KOPT-K1 (cell line): ENCODE results near the gene SATB1.

Source experiments
- H3K27ac ChIP-seq: fragments of 200-600 bp; sonication (generic); 2 replicates; pipeline ENCODE4 v1.5.1; 2016; ENCODE audit warnings: antibody characterized with exemption, mild to moderate bottlenecking, low read depth, low read length; ENCODE audit not compliant: poor library complexity, severe bottlenecking
- H3K36me3 ChIP-seq: fragments of 200-600 bp; sonication (generic); 2 replicates; pipeline ENCODE4 v1.5.1; 2017; ENCODE audit warnings: antibody characterized with exemption, mild to moderate bottlenecking, low read length, moderate library complexity; ENCODE audit not compliant: insufficient read depth
- H3K9me3 ChIP-seq: fragments of 200-600 bp; sonication (generic); 2 replicates; pipeline ENCODE4 v1.5.1; 2017; ENCODE audit warnings: antibody characterized with exemption, low read length, mild to moderate bottlenecking; ENCODE audit not compliant: insufficient read depth, poor library complexity, severe bottlenecking

The SATB1 gene

DNA sequence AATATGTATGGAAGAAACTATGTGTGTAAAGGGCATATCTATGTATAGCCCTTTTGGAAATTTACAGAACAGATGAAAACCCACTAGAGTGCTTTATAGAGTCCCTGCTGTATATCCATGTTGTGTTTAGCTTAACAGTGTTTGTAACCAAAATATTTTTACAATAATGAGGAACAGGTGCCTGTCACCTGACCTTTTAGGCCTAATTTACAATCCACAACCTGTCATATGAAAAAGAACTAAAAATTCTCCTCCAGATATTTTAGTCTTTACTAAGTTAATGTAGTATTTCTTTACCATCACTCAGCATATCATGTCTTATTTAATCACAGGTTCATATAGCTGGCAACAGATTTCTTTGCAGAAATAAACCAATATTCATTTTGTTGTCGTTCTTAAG is 16.4 kb upstream of the SATB1 start:
- no peaks in the 10 kb centered on the region for H3K36me3 ChIP-seq
- no peak overlapping the region for H3K27ac ChIP-seq
- H3K9me3 ChIP-seq = no peaks in the 10 kb centered on the region

DNA sequence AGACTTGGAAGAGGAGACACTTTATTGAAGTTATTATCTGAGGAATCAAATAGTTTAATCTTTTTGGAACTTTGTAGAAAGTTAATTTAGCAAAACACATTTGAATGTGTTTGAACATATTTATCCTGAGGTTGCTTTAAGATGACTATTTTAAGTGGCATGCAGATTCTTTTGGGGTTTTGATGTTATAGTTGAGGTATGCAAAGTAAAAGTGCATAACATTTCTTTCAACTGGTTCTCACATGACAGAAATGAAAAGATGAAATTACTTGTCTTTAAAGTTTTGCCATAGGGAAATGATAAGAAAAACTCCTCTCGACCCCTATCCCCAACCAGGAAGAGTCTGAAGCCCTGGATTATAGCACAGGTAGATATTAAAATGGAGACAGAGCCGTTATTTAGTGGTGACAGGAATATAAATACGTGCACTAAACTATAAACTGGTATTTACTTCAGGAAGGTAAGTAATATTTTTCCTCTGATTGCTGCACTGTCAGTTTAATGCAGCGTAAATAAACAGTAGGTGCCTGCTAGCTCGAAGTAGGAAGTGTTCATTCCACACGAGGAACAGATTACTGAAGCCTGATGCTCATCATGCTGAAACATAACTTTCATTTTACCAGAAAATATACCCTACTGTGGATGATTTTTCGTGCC is 15.1 kb upstream of the SATB1 start:
- H3K27ac ChIP-seq = peak overlapping the region; percentile 54
- H3K9me3 ChIP-seq = no peaks in the 10 kb centered on the region
- H3K36me3 ChIP-seq = no peaks in the 10 kb centered on the region

DNA sequence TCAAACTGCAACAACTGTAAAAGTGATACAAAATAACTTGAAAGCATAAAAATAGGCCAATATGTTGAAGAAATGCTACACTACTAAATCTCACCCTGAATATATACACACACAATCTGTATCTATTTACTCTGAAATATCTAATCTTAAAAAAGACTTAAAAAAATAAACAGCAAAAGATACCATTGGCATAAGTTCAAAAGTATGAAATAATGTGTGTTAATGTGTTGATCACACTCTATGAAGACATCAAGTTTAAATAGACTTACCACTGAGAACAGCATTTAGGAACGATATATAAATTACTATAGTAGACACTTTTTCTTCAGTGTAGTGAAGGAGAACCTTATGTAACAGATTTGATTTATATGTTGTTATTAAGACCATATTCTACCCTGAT is 14.1 kb upstream of the SATB1 start:
- H3K9me3 ChIP-seq = no peaks in the 10 kb centered on the region
- no peaks in the 10 kb centered on the region for H3K36me3 ChIP-seq
- no peak overlapping the region for H3K27ac ChIP-seq

DNA sequence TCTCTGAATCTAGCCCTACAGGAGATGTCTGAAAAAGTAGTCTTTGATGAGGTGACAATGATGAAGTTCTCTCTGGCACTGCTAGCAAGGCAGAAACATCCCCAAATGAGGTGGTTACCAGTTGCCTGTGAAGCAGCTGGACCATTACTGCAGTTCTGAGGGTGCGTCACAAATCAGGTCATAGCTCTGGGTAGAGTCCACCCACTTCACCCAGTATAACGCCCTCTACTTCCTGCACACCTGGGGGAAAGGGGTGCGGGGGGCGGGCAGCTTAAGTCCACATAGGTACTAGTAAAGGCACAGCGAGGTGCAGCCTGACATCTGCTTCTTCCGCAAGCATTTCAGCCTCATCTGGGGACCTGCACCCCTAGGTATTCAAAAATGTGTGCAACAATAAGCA is 13.4 kb upstream of the SATB1 start:
- H3K27ac ChIP-seq = peak overlapping the region; percentile 20
- no peaks in the 10 kb centered on the region for H3K9me3 ChIP-seq
- H3K36me3 ChIP-seq = no peaks in the 10 kb centered on the region

DNA sequence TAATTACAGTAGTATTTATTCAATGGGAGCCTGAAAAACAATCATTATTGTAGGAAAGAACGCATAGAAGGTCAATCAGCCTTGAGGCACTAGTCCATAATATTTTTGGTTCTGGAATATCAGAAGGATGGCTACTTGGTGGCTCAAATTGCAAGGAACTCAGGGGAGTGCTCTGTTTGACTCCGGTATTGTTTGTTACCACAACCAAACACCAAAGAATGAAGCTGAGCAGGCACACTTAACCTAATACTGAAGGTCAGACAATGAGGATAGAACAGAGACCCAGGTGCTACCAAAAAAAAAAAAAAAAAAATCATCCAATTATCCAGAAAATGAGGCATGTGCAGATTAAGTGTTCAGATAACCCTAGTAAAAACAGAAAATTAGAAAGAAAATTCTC is 11.1 kb upstream of the SATB1 start:
- H3K36me3 ChIP-seq = no peaks in the 10 kb centered on the region

DNA sequence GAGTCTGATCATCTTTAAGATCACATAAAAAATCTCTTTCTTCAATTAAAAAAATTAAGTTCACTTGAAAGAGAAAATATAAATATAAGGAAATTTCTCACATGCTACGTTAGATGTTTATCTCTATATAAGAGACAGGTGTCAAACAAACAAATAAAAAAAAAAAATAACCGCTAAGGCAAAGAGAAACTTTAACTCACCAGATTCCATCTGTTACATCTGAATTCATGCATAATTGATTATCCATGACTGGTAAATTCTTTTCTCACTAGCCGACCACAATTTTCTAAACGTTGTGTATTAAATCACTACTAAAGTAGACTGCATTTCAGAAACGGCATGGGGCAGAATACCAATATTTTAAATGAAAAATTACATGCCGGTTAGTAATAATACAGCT is 9.6 kb upstream of the SATB1 start:
- Histone ChIP-seq H3K36me3 (no peaks in the 10 kb centered on the region), H3K27ac (no peak overlapping the region), H3K9me3 (no peaks in the 10 kb centered on the region)

More for the DNA sequence above, 11.1 kb upstream of the SATB1 start:
- Histone ChIP-seq H3K9me3 (no peaks in the 10 kb centered on the region), H3K27ac (no peak overlapping the region)

DNA sequence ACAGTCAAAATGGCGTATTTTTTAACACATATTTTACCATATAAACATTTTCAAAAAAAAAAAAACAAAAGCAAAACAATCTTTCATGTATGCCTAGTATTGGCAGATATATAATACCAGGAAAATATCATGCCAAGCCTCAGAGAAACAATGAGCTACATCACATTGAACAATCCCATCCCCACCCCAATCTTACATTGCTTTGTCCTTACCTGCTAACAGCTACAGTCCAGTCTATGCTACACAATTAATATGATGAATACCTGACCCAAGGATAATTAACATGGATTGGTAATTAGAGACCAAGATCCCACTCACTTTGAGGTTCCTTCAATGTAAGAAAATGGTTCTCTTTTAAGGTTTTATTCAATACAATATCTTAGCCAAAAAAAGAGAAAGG is 7.6 kb upstream of the SATB1 start:
- no peaks in the 10 kb centered on the region for H3K36me3 ChIP-seq
- H3K27ac ChIP-seq = no peak overlapping the region
- no peaks in the 10 kb centered on the region for H3K9me3 ChIP-seq

DNA sequence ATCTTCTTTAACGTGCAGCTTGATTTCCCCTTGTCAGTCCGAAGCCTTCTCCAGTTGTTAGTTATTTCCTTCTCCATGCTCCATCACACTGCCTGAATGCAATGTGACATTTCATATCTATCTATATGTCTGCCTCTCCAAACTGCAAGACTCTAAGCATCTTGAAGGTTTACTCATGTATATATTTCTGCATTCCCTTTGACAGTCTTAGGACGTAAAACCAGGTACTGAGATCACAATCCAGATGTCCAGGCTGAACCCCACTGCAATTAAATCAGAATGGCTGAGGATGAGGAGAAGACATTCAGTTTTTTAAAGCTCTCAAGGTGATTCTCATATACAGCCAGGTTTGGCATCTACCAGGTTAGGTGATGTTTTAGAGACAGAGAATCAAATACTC is 6.1 kb upstream of the SATB1 start:
- Histone ChIP-seq H3K36me3 (no peaks in the 10 kb centered on the region), H3K27ac (no peak overlapping the region), H3K9me3 (no peaks in the 10 kb centered on the region)

DNA sequence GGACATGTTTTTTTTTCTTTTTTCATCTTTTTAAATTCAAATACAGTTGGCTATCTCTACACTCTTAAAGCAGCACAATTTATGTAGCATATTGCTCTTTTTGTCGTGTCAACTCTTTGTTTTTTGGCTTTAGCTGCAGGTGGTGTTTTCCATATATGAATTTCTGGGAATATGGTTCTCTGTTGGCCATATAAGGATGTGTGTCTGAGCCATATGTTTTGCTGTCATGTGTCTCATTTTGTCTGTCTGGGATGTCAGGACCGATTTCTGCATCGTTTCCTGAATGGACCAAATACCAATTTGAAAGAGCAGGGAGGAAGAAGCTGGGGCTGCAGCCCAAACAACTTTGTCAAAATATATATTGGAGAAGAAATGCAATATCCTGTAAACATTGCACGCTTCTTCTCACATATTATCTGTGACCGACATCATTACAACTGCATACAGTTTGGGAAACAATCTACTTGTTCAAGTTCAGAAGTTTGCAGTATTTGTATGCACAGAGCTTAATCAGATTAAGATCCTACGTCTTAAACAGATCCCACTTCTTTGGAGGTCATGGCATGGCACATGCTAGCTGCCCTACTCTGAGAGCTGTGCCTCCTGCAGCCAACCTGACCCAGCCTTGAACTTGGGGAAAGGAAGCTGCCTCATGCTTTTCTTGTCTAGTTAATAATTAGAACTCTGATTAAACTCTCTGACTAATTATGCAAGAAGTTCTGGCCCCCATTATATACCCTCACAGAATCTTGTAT is 4.0 kb upstream of the SATB1 start:
- H3K27ac ChIP-seq = no peak overlapping the region

DNA sequence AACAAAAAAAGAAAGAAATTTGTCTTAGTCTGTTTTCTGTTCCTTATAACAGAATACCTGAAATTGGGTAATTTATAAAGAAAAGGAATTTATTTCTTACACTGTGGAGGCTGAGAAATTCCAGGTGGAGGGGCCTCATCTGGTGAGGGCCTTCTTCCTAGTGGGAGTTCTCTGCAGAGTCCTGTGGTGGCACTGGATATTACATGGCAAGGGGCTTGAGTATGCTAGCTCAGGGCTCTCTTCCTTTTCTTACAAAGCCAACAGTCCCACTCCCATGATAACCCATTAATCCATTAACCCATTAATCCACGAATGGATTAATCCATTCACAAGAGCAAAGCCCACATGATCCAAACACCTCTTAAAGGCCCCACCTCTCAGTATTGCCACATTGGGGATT is 2.9 kb upstream of the SATB1 start:
- Histone ChIP-seq H3K36me3 (no peaks in the 10 kb centered on the region), H3K27ac (no peak overlapping the region), H3K9me3 (no peaks in the 10 kb centered on the region)

More for the DNA sequence above, 4.0 kb upstream of the SATB1 start:
- Histone ChIP-seq H3K36me3 (no peaks in the 10 kb centered on the region), H3K9me3 (no peaks in the 10 kb centered on the region)

DNA sequence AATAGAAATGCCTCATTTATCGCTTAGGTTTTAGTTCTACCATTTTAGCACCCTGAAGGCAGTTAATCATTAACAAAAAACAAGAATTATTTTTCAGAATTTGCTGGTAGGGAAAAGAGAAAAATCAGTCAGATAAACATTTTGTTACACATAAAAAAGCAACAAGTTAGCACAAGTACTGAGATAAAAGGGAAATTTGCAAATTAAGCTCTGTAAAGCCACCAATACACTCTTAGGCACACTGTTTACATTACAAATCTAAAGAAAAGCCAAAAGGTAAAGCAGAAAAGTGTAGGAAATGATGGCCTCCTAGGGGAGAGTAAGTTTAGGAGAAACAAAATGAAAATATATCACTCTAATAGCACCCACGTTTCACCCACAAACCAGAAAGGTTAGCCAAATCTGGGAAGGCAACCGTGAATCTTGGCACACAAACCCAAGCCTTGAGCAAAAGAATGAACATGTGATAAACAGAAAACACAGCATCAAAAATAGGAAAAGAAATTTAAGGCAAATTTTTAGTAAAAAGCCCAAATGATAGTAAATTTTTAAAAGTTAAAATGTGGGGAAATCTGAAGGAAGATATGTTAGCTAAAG is 1.6 kb upstream of the SATB1 start:
- H3K27ac ChIP-seq = no peak overlapping the region
- H3K36me3 ChIP-seq = no peaks in the 10 kb centered on the region
- no peaks in the 10 kb centered on the region for H3K9me3 ChIP-seq

DNA sequence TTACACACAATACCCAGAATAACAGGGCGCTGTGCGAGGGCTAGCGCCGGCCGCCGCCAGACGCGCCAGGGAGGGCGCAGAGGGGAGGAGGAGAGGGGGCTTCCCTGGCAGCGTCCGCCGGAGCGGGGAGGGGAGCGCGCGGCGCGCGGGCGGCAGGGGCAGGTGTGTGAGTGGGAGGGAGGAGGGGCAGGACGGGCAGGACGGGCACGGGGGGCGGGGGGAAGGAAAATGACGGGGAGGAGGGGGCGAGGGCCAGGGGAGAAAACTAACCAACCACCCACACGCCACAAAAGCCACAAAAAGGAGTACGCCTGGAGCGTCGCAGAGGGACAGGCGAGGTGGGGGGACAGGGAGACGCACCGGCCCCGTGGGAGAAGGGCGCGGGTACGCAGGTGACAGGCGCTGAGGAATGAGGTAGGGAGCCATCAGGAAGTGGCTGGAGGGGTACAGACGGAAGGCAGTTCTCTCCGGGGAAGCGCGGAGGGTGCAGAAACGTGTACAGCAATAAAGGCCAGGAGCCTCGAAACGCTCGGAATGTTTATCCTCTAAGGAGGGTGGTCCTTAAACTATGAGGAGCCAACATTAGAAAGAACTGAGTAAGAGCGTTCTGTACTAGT is 610 bp upstream of the SATB1 start:
- Histone ChIP-seq H3K9me3 (no peaks in the 10 kb centered on the region), H3K27ac (peak overlapping the region; percentile 75), H3K36me3 (peaks cover 1% of the 10 kb centered on the region)

DNA sequence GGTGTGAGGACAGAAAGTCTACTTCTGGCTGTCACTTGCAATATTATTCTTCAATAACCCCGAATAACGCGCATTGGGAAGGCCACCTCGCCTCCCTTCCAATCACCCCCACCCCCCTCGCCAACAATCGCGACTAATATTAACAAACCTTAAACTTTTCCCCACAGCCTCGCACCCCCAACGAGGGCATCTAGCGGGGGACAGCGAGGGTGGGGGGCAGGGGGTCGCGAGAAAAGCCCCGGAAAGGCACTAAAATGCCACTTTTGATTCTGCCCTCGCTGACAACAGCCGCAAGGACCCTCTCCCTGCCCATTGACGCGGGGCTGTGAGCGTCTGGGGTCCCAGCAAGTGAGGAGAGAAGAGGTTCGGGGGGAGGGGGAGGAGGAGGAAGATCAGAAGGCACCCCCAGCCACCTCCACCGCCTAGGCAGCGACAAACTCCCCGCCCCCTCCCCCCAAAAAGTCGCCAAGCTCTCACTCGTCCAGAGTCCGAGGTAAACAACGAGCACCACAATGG is 868 bp downstream of the SATB1 start:
- Histone ChIP-seq H3K9me3 (no peaks in the 10 kb centered on the region), H3K36me3 (peaks cover 16% of the 10 kb centered on the region), H3K27ac (peak overlapping the region; percentile 75)

DNA sequence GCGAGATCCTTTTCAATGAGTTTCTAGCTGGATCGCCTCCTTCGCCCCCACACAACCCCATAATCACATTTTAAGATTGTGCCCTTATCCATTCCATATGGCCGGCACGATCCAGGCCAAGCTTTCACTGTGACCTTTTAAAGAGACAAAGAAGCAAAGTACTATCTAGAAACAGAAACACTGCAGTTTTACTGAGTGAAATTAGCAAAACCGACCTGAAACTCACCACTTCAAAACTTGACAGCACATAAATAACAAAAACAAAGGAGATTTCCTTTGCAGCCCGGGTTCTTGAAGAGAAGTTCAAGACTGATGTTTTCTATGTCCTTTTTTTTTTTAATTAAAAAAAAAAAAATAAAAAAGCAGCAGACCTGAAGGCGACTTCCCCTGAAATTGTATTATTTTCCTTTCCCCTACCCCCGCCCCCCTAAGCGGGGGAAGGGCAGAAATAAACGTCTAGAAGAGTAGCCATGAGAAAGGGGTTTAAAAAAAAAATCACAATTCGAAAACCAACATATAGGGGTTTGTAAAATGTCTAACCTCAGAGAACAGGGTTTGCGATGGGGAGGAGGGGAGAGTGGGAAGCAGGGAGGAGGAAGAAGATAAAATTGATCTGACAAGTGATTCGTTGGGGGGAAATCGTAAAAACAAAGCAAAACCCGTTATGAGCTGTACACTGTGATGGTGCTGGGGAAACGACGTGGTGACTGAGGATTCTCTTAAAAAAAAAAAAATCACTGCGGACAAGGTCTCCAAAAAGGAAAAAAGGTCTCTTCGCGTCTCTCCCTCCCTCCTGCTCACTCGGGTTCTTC is 1.5 kb downstream of the SATB1 start:
- Histone ChIP-seq H3K27ac (peak overlapping the region; percentile 75), H3K36me3 (peaks cover 23% of the 10 kb centered on the region), H3K9me3 (no peaks in the 10 kb centered on the region)
